HG03175 (cell line): ENCODE results near the gene ZFP1.

Experiments used
- ATAC-seq: cut with Tn5 transposase; IDR thresholded peaks from one replicate; pipeline ENCODE4 v1.9.1; 2021; ENCODE audit warnings: mild to moderate bottlenecking, moderate library complexity; ENCODE audit not compliant: unreplicated experiment

The ZFP1 gene

DNA sequence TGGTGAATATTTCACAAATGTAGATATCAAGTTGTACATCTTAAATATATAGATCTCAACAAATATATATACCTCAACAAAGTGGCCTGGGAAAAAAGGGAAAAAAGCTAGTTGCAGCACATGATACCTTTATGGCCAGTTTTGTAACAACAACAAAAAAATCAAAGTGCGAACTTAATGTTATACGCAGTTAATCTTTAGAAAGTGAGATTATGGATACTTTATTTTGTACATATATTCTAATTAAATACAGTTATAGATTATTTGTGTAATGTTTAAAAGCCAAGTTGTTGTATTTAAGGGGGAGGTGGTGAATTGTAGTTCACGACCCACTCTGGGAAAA lies 385 bp upstream of the ZFP1 start:
- no peak for ATAC-seq

DNA sequence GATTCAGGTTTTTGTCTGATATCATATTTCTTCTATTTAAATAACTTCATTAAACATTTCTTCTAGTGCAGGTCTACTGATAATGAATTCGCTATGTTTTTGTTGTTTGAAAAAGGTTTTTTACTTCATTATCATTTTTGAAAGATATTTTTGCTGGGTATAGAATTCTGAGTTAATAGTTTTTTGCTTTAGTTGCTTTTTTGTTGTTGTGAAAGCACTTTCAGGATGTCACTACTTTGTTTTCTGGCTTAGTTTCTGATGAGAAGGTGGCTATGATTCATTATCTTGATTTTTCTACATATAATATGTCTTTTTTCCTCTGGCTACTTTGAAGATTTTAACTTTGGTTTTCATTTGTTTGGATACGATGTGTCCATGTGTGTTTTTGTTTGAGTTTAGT lies 3.5 kb downstream of the ZFP1 start:
- no peak for ATAC-seq

GRCh38 chr16:75152635-75153034 lies 4.3 kb downstream of the ZFP1 start:
- no peak for ATAC-seq

DNA sequence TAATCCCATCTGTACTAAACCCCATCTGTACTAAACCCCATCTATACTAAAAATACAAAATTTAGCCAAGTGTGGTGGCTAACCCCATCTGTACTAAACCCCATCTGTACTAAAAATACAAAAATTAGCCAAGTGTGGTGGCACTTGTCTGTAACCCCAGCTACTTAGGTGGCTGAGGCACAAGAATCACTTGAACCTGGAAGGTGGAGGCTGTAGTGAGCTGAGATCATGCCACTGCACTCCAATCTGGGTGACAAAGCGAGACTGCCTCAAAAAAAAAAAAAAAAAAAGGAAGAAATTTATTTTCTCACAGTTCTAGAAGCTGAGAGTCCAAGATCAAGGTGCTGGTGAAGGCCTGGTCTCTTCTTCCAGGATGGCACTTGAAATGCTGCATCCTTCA lies 12.1 kb downstream of the ZFP1 start:
- ATAC-seq: no peak

DNA sequence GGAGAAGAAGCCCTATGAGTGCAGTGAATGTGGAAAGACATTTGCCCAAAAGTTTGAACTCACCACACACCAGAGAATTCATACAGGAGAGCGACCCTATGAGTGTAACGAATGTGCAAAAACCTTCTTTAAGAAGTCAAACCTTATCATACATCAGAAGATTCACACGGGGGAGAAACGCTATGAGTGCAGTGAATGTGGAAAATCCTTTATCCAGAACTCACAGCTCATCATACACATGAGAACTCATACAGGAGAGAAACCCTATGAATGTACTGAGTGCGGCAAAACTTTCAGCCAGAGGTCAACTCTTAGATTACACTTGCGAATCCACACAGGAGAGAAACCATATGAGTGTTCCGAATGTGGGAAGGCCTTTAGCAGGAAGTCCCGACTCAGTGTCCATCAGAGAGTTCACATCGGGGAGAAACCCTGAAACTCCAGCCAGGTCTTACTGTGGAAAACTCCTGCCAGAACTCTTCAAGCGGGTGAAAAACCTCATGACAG lies 21.6 kb downstream of the ZFP1 start:
- no peak for ATAC-seq

DNA sequence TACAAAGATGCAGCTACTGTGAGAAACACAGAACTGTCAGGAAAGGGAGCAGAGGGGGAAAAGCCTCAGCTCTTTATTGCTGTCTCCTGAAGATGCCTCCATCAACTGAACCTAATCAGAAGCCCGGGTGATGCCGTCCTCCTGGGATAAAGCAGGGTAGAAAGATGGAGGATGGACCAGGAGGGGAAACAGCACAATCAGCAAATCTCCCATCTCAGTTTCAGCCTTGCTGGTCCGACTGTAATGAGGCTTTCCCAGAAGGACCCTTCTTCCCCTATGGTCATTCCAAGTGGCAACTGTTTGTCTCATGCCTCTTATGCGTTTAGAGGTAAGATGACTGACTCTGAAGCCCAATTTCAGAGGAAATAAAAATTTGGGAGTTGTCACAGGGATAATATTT lies 24.3 kb downstream of the ZFP1 start:
- no peak for ATAC-seq

- no peak for ATAC-seq
Observed at GRCh38 chr16:75175074-75175473, 26.8 kb downstream of the ZFP1 start.

GRCh38 chr16:75176926-75177325 lies 28.6 kb downstream of the ZFP1 start:
- no peak for ATAC-seq

DNA sequence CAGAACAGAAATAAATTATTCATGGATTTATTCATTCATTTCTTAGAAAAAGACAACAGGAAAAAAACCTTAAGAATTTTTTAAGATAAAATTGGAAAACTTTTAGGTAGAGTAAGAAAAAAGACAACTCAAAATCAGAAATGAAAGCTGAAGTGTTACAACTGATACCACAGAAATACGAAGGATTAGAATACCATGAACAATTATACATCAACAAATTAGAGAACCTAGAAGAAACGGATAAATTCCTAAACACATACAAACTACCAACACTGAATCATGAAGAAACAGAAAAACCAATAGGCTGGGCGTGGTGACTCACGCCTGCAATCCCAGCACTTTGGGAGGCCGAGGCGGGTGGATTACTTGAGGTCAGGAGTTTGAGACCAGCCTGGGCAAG lies 30.9 kb downstream of the ZFP1 start:
- no peak for ATAC-seq

DNA sequence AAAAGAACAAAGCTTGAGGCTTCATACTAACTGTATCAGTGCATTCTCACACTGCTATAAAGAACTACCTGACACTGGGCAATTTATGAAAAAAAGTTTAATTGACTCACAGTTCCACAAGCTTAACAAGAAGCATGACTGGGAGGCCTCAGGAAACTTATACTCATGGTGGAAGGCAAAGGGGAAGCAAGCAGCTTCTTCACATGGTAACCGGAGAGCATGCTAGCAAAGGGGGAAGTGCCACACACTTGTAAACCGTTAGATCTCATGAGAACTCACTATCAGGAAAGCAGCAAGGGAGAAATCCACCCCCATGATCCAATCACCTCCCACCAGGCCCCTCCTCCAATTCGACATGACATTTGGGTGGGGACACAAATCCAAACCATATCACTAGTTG lies 33.3 kb downstream of the ZFP1 start:
- no peak for ATAC-seq

DNA sequence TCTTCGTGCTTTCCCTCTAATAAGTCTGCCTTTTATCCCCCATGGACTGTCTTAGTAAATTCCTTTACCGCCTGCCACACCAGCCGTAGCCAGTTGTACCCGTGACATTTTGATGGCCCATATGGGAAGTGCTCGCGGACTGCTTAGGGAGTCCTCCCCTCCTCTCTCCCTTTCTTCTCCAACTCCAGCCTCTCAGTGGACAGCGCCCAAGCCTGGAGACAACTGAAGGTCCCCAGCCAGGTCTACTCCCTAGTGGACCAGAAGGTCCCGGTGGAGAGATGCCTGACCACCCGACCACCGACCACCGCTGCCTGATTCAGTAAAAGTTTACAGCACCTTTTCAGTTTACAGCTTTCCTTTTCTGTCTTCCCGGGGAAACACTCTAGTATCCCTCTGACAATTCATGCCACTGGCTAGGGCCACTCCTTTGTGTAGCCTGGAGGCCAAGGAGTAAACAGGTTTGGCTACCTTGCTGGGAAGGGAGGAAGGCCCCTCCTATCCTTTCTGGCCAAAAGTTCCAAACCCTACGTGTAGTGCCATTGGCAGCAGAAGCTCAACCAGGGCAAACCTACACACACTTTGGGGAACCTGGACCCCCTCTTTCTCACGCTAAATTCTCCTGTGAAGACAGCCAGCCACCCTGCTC lies 40.6 kb downstream of the ZFP1 start:
- no peak for ATAC-seq

DNA sequence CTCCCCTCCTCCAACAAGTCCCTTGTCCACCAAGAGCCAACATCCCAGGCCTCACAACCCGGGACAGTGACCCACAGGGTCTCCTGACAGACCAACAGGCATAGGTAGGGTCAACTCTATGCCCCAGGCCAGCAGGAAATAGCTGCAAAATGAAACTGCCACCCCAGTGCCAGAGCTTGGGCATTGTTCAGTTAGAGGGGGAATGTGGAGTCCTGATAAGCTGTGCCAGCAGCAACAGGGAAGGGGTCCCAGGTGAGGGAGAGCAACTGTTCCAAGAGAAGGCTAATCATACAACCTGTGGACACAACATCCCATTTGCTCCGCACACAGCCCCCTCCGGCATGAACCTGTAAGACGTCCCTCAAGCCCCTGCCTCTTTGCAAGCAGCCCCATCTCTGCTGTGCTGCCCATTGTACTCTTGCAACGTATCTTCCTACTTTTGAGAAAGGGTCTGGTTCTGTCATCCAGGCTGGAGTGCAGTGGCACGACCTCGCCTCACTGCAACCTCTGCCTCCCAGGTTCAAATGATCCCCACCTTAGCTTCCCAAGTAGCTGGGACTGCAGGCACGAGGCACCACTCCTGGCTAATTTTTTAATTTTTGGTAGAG lies 41.4 kb downstream of the ZFP1 start:
- no peak for ATAC-seq

DNA sequence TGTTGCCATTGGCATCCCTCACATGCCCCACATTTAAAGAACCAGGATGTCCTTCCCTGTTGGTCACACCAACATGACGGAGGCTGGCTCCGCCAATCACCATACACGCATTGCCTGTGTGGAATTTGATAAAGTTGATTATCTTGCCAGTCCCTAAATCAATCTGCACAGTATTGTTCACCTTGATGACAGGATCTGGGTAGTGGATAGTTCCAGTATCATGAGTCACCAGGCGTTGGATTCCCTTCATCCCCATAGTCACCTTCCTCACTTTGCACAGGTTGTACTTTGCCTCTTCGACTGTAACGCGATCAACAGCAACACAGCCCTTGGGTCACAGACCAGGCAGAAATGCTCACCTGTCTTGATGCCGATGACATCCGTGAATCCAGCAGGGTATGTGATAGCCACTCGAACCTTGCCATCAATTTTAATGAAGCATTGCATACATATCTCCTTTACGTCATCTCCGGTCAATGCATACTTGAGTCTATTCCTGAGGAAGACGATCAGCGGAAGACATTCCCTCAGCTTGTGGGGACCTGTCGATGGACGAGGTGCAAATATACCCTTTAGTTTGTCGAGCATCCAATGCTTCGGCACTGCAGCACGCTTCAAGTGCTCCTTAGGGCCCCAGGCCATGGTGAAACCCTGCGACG lies 44.4 kb downstream of the ZFP1 start:
- no peak for ATAC-seq

DNA sequence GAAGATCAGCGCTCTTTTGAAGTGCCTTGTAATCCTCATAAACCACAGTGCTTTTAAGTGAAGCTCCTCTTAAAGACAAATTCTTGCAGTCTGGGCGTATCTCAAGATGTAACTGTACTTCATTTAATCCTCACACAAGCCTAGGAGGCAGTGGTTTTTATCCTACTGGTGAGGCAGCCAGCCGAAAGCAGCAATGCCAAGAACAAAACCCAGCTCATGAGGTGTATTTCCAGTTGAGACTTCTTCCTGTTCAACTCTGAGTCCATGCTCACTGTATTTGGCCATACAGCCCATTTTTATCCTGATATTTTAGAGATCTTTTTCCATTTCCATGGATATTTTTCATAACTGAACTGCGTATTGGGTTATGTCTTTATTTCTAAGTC lies 44.9 kb downstream of the ZFP1 start:
- ATAC-seq: no peak

DNA sequence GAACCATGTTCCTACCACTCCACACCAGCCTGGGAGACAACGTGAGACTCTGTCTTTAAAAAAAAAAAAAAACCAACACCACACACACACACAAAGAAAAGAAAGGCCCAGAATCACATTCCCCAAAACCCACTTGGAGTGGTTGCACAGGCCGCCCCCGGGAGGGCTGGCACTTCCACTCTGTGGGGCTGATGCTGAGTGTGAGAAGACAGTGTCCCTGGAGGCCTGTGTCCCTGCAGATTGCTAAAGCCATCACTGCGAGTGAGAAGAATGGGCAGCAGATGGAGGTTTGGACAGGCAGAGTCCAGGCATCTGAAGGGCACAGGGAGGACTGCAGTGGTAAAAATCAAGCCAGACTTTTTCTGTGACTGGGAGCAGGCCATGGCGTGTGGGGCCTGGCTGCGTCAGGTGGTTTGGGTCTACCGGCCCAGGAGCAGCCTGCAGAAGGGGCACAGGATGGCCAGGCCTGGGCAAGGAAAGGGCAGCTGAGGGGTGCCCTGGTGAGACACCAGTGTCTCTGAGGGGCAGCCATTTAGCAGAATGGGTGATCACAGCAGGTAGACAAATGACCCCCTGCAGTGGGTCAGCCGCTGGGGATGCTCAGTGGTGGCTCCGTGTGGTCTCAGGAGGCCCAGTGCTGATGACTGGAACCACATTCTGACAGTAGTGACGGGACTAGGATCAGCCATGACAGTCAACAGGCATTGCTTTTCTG lies 45.6 kb downstream of the ZFP1 start:
- ATAC-seq: no peak

DNA sequence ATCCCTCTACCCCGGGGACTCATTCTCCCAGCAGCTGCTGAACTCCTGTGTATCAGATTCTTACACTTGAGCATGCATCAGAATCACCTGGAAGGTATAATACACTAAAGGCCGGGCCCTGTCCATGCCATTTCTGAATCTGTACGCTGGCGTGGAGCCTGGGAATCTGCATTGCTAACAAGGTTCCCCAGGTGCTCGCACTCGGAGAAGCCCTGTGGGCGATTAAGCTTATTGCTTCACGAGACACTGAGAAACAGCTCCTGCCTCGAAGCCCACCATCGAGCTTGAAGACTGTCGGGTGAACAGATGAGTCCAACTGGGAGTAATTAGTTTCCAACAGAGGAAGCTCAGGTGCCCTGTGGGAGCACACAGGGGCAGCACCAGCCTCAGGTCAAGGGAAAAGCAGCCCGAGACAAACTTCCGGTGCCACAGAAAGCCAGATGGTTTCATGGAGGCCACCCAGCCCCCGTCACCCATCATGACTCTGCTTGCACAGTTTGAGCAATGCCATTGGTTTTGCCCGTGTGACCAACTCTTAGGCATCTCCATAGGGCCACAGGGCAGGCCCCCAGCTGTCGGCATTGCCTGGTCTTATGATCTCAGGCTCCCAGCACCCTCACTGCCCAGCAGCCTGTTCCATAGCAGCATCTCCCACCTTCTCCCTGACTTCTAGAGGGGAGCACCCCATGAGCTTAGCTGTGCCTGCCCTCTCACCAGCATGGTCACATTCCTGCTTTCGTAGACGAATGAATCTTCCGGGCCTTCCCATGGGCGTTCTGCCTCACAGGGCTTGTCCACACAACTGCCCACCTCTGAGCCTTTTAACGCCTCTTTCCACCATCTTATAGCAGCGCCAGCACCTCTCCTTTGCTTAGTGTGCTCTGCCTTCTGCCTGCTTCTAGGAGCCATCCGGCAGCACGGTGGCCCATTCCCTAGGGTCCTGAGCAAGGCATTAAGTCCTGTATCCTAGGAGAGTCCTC lies 47.8 kb downstream of the ZFP1 start:
- no peak for ATAC-seq

DNA sequence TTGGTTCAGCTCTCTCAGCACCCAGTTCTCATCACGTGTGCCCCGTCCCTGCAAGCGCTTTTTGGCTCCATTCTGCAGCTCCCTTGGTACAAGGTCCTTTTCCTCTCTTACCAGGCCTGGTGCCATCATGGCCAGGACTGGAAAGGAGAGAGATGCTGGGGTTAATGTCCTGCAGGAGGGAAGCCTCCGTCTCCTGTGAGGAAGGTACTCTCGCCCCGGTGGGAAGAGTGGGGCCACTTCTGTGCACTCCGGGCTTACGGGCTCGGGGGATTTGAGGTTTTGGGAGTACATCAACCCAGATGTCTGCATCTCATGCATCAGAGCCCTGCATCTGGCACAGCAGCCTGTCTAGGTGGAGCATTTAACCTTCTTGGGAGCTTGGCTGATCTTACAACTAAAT lies 48.5 kb downstream of the ZFP1 start:
- no peak for ATAC-seq

GRCh38 chr16:75197522-75198134 lies 49.3 kb downstream of the ZFP1 start:
- ATAC-seq: no peak

DNA sequence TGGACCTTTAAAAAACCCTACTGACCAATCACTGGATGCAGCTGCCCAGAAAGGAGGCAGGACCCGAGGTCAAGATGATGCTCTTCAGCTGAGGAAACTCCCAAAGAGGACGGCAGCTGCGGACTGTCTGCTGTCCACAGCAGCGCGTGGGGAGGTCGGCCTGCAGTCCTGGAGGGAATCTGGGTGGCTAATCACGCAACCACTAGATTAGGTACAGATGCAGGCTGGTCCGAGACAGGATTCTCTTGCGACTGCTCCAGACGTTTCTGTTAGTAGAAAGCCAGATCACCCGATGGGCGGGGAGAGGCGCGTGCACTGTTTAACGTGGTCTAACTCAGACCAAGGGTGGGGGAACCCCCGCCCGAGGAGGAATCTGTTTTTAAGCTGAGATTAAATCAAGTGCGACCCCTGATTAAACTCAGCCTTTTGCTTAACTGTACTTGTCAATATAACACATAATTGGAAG lies 49.8 kb downstream of the ZFP1 start:
- ATAC-seq: no peak

DNA sequence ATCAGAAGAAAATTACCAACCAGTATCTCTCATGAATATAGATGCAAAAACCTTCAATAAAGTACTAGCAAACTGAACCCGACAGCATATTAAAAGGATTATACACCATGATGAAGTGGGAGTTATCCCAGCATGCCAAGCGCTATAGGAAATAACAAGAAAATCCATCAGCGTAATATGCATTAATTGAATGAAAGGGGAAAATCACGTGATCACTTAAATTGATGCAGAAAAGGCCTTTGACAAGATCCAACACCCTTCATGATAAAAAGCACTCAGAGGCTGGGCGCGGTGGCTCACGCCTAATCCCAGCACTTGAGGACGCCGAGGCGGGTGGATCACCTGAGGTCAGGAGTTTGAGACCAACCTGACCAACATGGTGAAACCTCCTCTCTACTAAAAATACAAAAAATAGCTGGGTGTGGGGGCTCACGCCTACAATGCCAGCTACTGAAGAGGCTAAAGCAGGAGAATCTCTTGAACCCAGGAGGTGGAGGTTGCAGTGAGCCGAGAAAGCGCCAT lies 53.8 kb downstream of the ZFP1 start:
- no peak for ATAC-seq
